PC-9 (cell line): ENCODE measurements around the gene BMERB1.
"Not testable (repeated sequence)": the region's sequence is repeated elsewhere in the genome, so short reads cannot be mapped to it uniquely, and the experiment has no call there.

Experiments used
- CTCF ChIP-seq: fragments of 200-600 bp; sonication (generic); conservative IDR thresholded peaks from 2 replicates; pipeline ENCODE4 v1.6.1; 2017; ENCODE audit warnings: mixed run types, antibody characterized with exemption, mild to moderate bottlenecking, moderate library complexity
- EZH2 ChIP-seq: fragments of 200-600 bp; sonication (generic); IDR thresholded peaks from 2 replicates; pipeline ENCODE4 v1.8.0; 2017; ENCODE audit warnings: antibody characterized with exemption, low read depth

- TF ChIP-seq CTCF, EZH2: not testable (repeated sequence)
Observed at GRCh38 chr16:15476971-15477370, 42.6 kb downstream of the BMERB1 start.
